K562 (cell line): Measurements from ENCODE around the gene SLC25A15. TPM values are rescaled to one million over a fixed set of nuclear protein-coding genes. Genes with fewer than 3 reads are reported as not detected.

ENCODE experiments used
- ATAC-seq: fragments of 200-7000 bp; cut with Tn5 transposase; 3 replicates; pipeline ENCODE4 v1.9.1; 2020; ENCODE audit warnings: moderate library complexity
- BruUV-seq: library from RNA; stranded (reverse); fragments of 400-500 nt; replicated peaks from 2 replicates; lab custom pipeline; 2021; lab: Mats Ljungman, UMichigan
- CTCF ChIA-PET: fragments of 300-600 bp; formaldehyde crosslinking; extraction: SDS; loops from one replicate; lab custom pipeline; 2021; ENCODE audit warnings: low intra/inter-chr PET ratio; lab: Yijun Ruan, JAX
- POLR2A ChIA-PET: fragments of 300-600, 350-650 bp; sonication (Branson Sonifier 250); formaldehyde crosslinking; extraction: SDS; loops from one replicate; lab custom pipeline; 2021; ENCODE audit warnings: antibody characterized with exemption, inconsistent platforms; lab: Yijun Ruan, JAX
- DNase-seq, 4 experiments: peaks; one replicate each; pipeline versions ENCODE4 v3.0.0 to v3.0.0-alpha.2; 2011 to 2018; ENCODE audit warnings: low spot score in 3 of 4, mixed read lengths in 3 of 4; ENCODE audit errors: extremely low read depth in 1 of 4
- FAIRE-seq: peaks from 2 replicates; lab custom pipeline; 2011; peaks lifted over from hg19 to GRCh38; lab: Jason Lieb, UNC
- H2AFZ ChIP-seq: 2 replicates; pipeline ENCODE4 v1.6.0; 2011; ENCODE audit warnings: low read depth, low read length, control low read depth, inconsistent platforms
- H3K27ac ChIP-seq: fragments of 200-600 bp; 3 replicates; pipeline ENCODE4 v1.8.0; 2011; ENCODE audit warnings: low read depth, mild to moderate bottlenecking, control low read depth, inconsistent platforms, low read length, moderate library complexity, mixed read lengths; ENCODE audit errors: extremely low read depth
- H3K27me3 ChIP-seq, 2 experiments: fragments of 300-600 bp in 1 of 2; 2 replicates in 1 of 2; 3 replicates in 1 of 2; pipeline versions ENCODE4 v1.6.0 to v1.8.0; 2011; ENCODE audit warnings: inconsistent platforms in 2 of 2, low read length in 2 of 2, mild to moderate bottlenecking in 1 of 2, mixed read lengths in 1 of 2, moderate library complexity in 1 of 2; ENCODE audit not compliant: control insufficient read depth in 2 of 2, insufficient read depth in 2 of 2
- H3K36me3 ChIP-seq: fragments of 300-600 bp; 3 replicates; pipeline ENCODE4 v1.8.0; 2011; ENCODE audit warnings: mild to moderate bottlenecking, low read length, inconsistent platforms; ENCODE audit not compliant: control insufficient read depth, insufficient read depth
- H3K4me1 ChIP-seq, 2 experiments: fragments of 200-600 bp in 1 of 2; replicated peaks in 1 of 2; 2 replicates in 1 of 2; 3 replicates in 1 of 2; pipeline versions ENCODE4 v1.5.1 to v1.8.0; 2011; ENCODE audit warnings: inconsistent platforms in 2 of 2, low read length in 2 of 2, mild to moderate bottlenecking in 1 of 2, mixed read lengths in 1 of 2, moderate library complexity in 1 of 2; ENCODE audit not compliant: control insufficient read depth in 2 of 2, insufficient read depth in 2 of 2
- H3K4me2 ChIP-seq: 2 replicates; pipeline ENCODE4 v1.6.1; 2011; ENCODE audit warnings: low read length, control low read depth, inconsistent platforms, mixed read lengths; ENCODE audit not compliant: insufficient read depth
- H3K4me3 ChIP-seq: fragments of 200-600 bp; sonication (generic), shearing (Covaris generic); 2 replicates; pipeline ENCODE4 v1.5.1; 2016; ENCODE audit warnings: control low read depth, inconsistent platforms
- H3K79me2 ChIP-seq: fragments of 200-600 bp; 3 replicates; pipeline ENCODE4 v1.8.0; 2011; ENCODE audit warnings: low read length, inconsistent platforms; ENCODE audit not compliant: control insufficient read depth, insufficient read depth
- H3K9ac ChIP-seq, 2 experiments: 2 replicates each; pipeline versions ENCODE4 v1.6.0 to v1.6.1; 2011; ENCODE audit warnings: low read depth in 2 of 2, low read length in 2 of 2, control low read depth in 1 of 2, inconsistent platforms in 1 of 2, mild to moderate bottlenecking in 1 of 2, mixed read lengths in 1 of 2; ENCODE audit not compliant: insufficient read depth in 1 of 2
- H3K9me1 ChIP-seq: one replicate; pipeline ENCODE4 v1.6.0; 2011; ENCODE audit warnings: inconsistent platforms, mild to moderate bottlenecking, low read length, moderate library complexity; ENCODE audit not compliant: control insufficient read depth, insufficient read depth
- H3K9me3 ChIP-seq: replicated peaks from 2 replicates; pipeline ENCODE4 v1.5.1; 2011; ENCODE audit warnings: low read depth, low read length, inconsistent platforms; ENCODE audit not compliant: control insufficient read depth, insufficient read depth
- H4K20me1 ChIP-seq: replicated peaks from 2 replicates; pipeline ENCODE4 v1.6.1; 2011; ENCODE audit warnings: low read length, inconsistent platforms, mixed read lengths; ENCODE audit not compliant: control insufficient read depth, insufficient read depth
- ARID1B ChIP-seq: fragments of 450-650 bp; IDR thresholded peaks from 2 replicates; pipeline ENCODE4 v1.6.1; 2016; ENCODE audit warnings: antibody characterized with exemption, mild to moderate bottlenecking, inconsistent platforms
- ATF2 ChIP-seq: sonication (generic); formaldehyde crosslinking; IDR thresholded peaks from 2 replicates; pipeline ENCODE4 v1.8.1; 2022; ENCODE audit warnings: missing genetic modification reagents
- ATF3 ChIP-seq, 2 experiments: fragments of 450-650 bp in 1 of 2; sonication (generic) in 1 of 2; formaldehyde crosslinking in 1 of 2; IDR thresholded peaks in 1 of 2; conservative IDR thresholded peaks in 1 of 2; 2 replicates each; pipeline versions ENCODE4 v1.6.1 to v1.8.1; 2016 to 2023; ENCODE audit warnings: mild to moderate bottlenecking in 2 of 2, moderate library complexity in 2 of 2, inconsistent platforms in 1 of 2, missing genetic modification reagents in 1 of 2
- CREM ChIP-seq: IDR thresholded peaks from 2 replicates; pipeline ENCODE4 v1.6.1; 2014; ENCODE audit warnings: antibody characterized with exemption, low read depth
- FOXP1 ChIP-seq: sonication (generic); formaldehyde crosslinking; IDR thresholded peaks from 2 replicates; pipeline ENCODE4 v1.8.0; 2022; ENCODE audit warnings: mild to moderate bottlenecking, missing genetic modification reagents
- GMEB1 ChIP-seq: fragments of 250-450 bp; sonication (Bioruptor Pico); IDR thresholded peaks from 2 replicates; pipeline ENCODE4 v1.4.0; 2020; ENCODE audit warnings: mild to moderate bottlenecking
- HMBOX1 ChIP-seq: sonication (generic); IDR thresholded peaks from 2 replicates; pipeline ENCODE4 v1.6.1; 2016
- JUN ChIP-seq, 2 experiments: sonication (generic) in 1 of 2; formaldehyde crosslinking in 1 of 2; IDR thresholded peaks; 2 replicates each; pipeline versions ENCODE4 v1.6.1 to v1.8.0; 2012 to 2022; ENCODE audit warnings: borderline replicate concordance in 2 of 2, mild to moderate bottlenecking in 2 of 2, improper control_type of control experiment in 1 of 2, low read depth in 1 of 2, low read length in 1 of 2, missing genetic modification reagents in 1 of 2
- JUND ChIP-seq, 2 experiments: IDR thresholded peaks; 2 replicates in 1 of 2; 3 replicates in 1 of 2; pipeline ENCODE4 v1.6.1; 2011; ENCODE audit warnings: borderline replicate concordance in 2 of 2, low read depth in 2 of 2, low read length in 2 of 2, improper control_type of control experiment in 1 of 2, missing biosample characterization in 1 of 2, missing genetic modification characterization in 1 of 2, missing genetic modification reagents in 1 of 2
- PML ChIP-seq: IDR thresholded peaks from 2 replicates; pipeline ENCODE4 v1.6.1; 2012; ENCODE audit warnings: low read length, inconsistent platforms
- YBX1 ChIP-seq: fragments of 450-650 bp; IDR thresholded peaks from 2 replicates; pipeline ENCODE4 v1.7.1; 2016; ENCODE audit warnings: mild to moderate bottlenecking
- ZFX ChIP-seq: sonication (generic); formaldehyde crosslinking; IDR thresholded peaks from 2 replicates; pipeline ENCODE4 v1.8.0; 2022; ENCODE audit warnings: mild to moderate bottlenecking, missing genetic modification reagents, moderate library complexity
- ZNF347 ChIP-seq: fragments of 450-650 bp; formaldehyde crosslinking; IDR thresholded peaks from 2 replicates; pipeline ENCODE4 v1.4.0; 2020; ENCODE audit warnings: low read depth, mild to moderate bottlenecking, moderate library complexity
- WGBS: fragments of 100-300 bp; shearing (Covaris generic); methylation state at CpG from one replicate; pipeline ENCODE4 v1.1.6; 2016; ENCODE audit warnings: low coverage, mixed read lengths; ENCODE audit not compliant: insufficient coverage; ENCODE audit errors: missing lambda C conversion rate; 5-methylcytosine and 5-hydroxymethylcytosine counted together
- in situ Hi-C: fragments of 300-500 bp; cut with MboI; formaldehyde crosslinking; loops from 4 replicates; pipeline ENCODE4 v1.15.0; 2018; ENCODE audit warnings: inconsistent platforms, mixed read lengths
- intact Hi-C: fragments of 100-400 bp; cut with micrococcal nuclease; formaldehyde crosslinking; loops from 2 replicates; pipeline ENCODE4 v1.14.2; 2022
- polyA plus RNA-seq, 8 experiments: library from polyadenylated mRNA; depleted of rRNA in 4 of 8; stranded (reverse) in 5 of 8; unstranded in 3 of 8; fragments of >200 nt; fragmentation: Nextera tagmentation in 2 of 8; fragmentation: Illumina TruSeq in 1 of 8; extraction: Ambion mirVana in 2 of 8; extraction: Trizol in 1 of 8; gene quantifications; 2 replicates each; pipeline versions ENCODE4 v1.2.1 to v1.2.3, GENCODE V29; 2011 to 2014; ENCODE audit warnings: inconsistent platforms in 1 of 8, missing spikeins in 1 of 8
- total RNA-seq, 7 experiments: library from RNA; depleted of rRNA in 6 of 7; stranded (reverse); fragments of >200 nt in 6 of 7; fragmentation: Illumina TruSeq in 2 of 7; extraction: Trizol in 2 of 7; gene quantifications; 2 replicates each; pipeline versions ENCODE4 v1.2.1 to v1.2.3, GENCODE V29; 2011 to 2021; ENCODE audit warnings: low replicate concordance in 1 of 7

SLC25A15 gene
- total and polyA plus RNA-seq, 9 of the 15 experiments (the other 6 are each of a cell fraction or from before 2014, with no cell fraction given), result 3.5 to 30.5 (median 20.3) TPM

GRCh38 chr13:40786568-40786996 lies 2.8 kb upstream of the SLC25A15 start (continued):
- TF ChIP-seq GMEB1 (CRISPR knock-in tag) (no peak), ZNF347 (no peak), ATF2 (CRISPR knock-in tag) (no peak), CREM (peak; percentile 10; the same call in 1 of the 2 replicates), FOXP1 (CRISPR knock-in tag) (no peak), ZFX (CRISPR knock-in tag) (no peak)

GRCh38 chr13:40787062-40787461 lies 2.3 kb upstream of the SLC25A15 start:
- 14% methylated on average over 5 of the region's 5 CpGs for WGBS
- in situ Hi-C loops (loop anchor here (25.0 kb wide), 1 partner anchor 275 kb away; the partner anchor contains the start of gene WBP4), intact Hi-C loops (loop anchor here (10.0 kb wide), 1 partner anchor 238 kb away; no protein-coding TSS in a partner anchor)
- Histone ChIP-seq H3K9me3 (no peaks in the 10 kb centered on the region), H2AFZ (no peak overlapping the region), H3K4me2 (no peak overlapping the region; the same call in 1 of the 2 replicates), H3K4me1 (peaks cover 13 to 20% of the 10 kb centered on the region in 2 experiments), H3K9me1 (no peaks in the 10 kb centered on the region), H3K27me3 (no peaks in the 10 kb centered on the region), H3K79me2 (peaks cover 18% of the 10 kb centered on the region; the same call in 2 of the 3 replicates), H3K27ac (peak overlapping the region; percentile 12; the same call in 2 of the 3 replicates), H3K36me3 (no peaks in the 10 kb centered on the region), H4K20me1 (no peaks in the 10 kb centered on the region), H3K9ac (no peak overlapping the region), H3K4me3 (no peak overlapping the region)
- FAIRE-seq (no peak), ATAC-seq (no peak), DNase-seq (peak in 1 of 4 experiments; percentile 17)
- POLR2A ChIA-PET, result interaction anchor here (0.6 kb wide), 1 partner anchor 881 kb away, joined by 5 read pairs; no protein-coding TSS in a partner anchor
- CTCF ChIA-PET, result no interaction called here
- BruUV-seq, result no TSS peak
- TF ChIP-seq YBX1, result no peak
- TF ChIP-seq JUND (IDR thresholded peaks at IDR 0.05; ENCODE audit: borderline replicate concordance, low read depth, low read length), result peak; percentile 56; the same call in 1 of the 2 replicates
- 0 out of 3 replicates have a peak, but pooled peaks have one; percentile 20 for TF ChIP-seq JUND (tag; IDR thresholded peaks at IDR 0.05; ENCODE audit: borderline replicate concordance, low read depth, low read length)
- TF ChIP-seq ARID1B, result 0 out of 2 replicates have a peak, but pooled peaks have one; percentile 13
- peak; percentile 72 for TF ChIP-seq ATF3 (IDR thresholded peaks at IDR 0.05)
- no peak for TF ChIP-seq ATF3 (CRISPR knock-in tag; conservative IDR thresholded peaks at IDR 0.05)
- 0 out of 2 replicates have a peak, but pooled peaks have one; percentile 24 for TF ChIP-seq JUN (IDR thresholded peaks at IDR 0.05; ENCODE audit: borderline replicate concordance, low read depth, low read length)
- TF ChIP-seq JUN (CRISPR knock-in tag; IDR thresholded peaks at IDR 0.05; ENCODE audit: borderline replicate concordance), result no peak
- TF ChIP-seq PML, result no peak
- TF ChIP-seq HMBOX1, result peak; percentile 52; the same call in 1 of the 2 replicates
